DND-41 (cell line): ENCODE results near the gene PSMB1.

Source experiments
- CTCF ChIP-seq: IDR thresholded peaks from 2 replicates; pipeline ENCODE4 v1.5.1; 2012; ENCODE audit warnings: borderline replicate concordance, low read length, moderate library complexity, mild to moderate bottlenecking; ENCODE audit not compliant: poor library complexity, severe bottlenecking; ENCODE audit errors: extremely low read depth
- EZH2 ChIP-seq: IDR thresholded peaks from 3 replicates; pipeline ENCODE4 v1.6.1; 2012; ENCODE audit warnings: borderline replicate concordance, low read depth, mild to moderate bottlenecking, moderate library complexity, low read length, inconsistent platforms; ENCODE audit not compliant: severe bottlenecking

- TF ChIP-seq CTCF (no peak), EZH2 (no peak)
These were observed 43.3 kb upstream of the PSMB1 start for GRCh38 chr6:170596426-170596825.
